ENCODE measurements around the gene EGFL7.
A peak's percentile ranks its signal among the peaks of the same experiment; 100 is the strongest.

Gene EGFL7

DNA sequence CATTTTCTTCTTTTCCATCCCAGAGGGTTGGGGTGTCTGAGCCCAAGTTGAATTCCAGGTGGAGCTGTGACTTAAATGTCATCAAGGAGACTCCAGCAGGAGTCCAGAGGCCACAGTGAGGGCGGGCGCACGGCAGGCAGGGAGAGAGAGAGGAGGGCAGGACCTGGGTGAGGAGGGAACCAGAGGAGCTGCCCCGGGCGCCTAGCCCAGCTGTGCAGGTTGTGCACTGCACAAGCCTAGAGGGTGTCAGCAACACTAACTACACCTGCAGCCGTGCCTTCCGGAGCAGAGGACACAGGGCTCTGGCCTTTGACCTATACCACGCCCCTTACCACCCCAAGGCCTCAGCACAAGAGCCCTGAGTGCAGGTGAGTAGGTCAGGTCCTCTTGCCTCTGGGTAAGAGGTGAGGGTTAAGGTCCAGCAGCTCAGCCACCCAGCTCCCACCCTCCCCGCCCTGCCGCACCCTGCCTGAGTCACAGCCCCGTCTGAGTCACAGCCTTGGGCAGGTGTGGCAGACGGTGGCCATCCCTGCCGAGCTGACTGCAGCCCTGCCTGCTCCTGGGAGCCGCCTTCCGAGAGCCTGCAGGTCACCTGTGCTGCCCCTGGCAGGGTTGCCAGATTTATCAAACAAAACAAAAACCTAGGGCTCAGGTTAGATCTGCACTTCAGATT, 30.9 kb downstream of the EGFL7 start:
- ChIA-PET CTCF (interaction anchor here (0.8 to 2.1 kb wide), 7 partner anchors 13 to 208 kb away, joined by 3 to 7 read pairs (median 4); no protein-coding TSS in a partner anchor), POLR2A (no interaction called here)
- no peak overlapping the region for H3K4me3 ChIP-seq (ENCODE audit: low read depth, low read length)

GRCh38 chr9:136694163-136694871, 31.6 kb downstream of the EGFL7 start:
- DNase-seq (ENCODE audit: low read depth, low spot score): no peak
- CTCF ChIA-PET: interaction anchor here (0.8 to 2.1 kb wide), 8 partner anchors 9 to 210 kb away, joined by 3 to 6 read pairs (median 4); no protein-coding TSS in a partner anchor

More for the DNA sequence above, 30.9 kb downstream of the EGFL7 start:
- no peak for DNase-seq (ENCODE audit: low read depth, low spot score)
- TF ChIP-seq, protein P1, sequence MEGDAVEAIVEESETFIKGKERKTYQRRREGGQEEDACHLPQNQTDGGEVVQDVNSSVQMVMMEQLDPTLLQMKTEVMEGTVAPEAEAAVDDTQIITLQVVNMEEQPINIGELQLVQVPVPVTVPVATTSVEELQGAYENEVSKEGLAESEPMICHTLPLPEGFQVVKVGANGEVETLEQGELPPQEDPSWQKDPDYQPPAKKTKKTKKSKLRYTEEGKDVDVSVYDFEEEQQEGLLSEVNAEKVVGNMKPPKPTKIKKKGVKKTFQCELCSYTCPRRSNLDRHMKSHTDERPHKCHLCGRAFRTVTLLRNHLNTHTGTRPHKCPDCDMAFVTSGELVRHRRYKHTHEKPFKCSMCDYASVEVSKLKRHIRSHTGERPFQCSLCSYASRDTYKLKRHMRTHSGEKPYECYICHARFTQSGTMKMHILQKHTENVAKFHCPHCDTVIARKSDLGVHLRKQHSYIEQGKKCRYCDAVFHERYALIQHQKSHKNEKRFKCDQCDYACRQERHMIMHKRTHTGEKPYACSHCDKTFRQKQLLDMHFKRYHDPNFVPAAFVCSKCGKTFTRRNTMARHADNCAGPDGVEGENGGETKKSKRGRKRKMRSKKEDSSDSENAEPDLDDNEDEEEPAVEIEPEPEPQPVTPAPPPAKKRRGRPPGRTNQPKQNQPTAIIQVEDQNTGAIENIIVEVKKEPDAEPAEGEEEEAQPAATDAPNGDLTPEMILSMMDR (IDR thresholded peaks at IDR 0.05; ENCODE audit: insufficient read depth, low read length, missing control alignments): no peak

GRCh38 chr9:136694872-136695247, 32.1 kb downstream of the EGFL7 start:
- DNase-seq (ENCODE audit: low read depth, low spot score): no peak
- no peak overlapping the region for H3K4me3 ChIP-seq (ENCODE audit: low read depth, low read length)
- CTCF ChIA-PET: interaction anchor here (0.6 to 2.1 kb wide), 6 partner anchors 8 to 210 kb away, joined by 3 to 6 read pairs (median 4); no protein-coding TSS in a partner anchor
- TF ChIP-seq, protein P1 (IDR thresholded peaks at IDR 0.05; ENCODE audit: insufficient read depth, low read length, missing control alignments): no peak
- POLR2A ChIA-PET: no interaction called here

More at GRCh38 chr9:136694163-136694871, 31.6 kb downstream of the EGFL7 start:
- H3K4me3 ChIP-seq (ENCODE audit: low read depth, low read length): no peak overlapping the region
- TF ChIP-seq, protein P1 (IDR thresholded peaks at IDR 0.05; ENCODE audit: insufficient read depth, low read length, missing control alignments): peak; percentile 81
- POLR2A ChIA-PET: no interaction called here

GRCh38 chr9:136695435-136695895, 32.7 kb downstream of the EGFL7 start:
- DNase-seq (ENCODE audit: low read depth, low spot score): no peak
- TF ChIP-seq, protein P1 (IDR thresholded peaks at IDR 0.05; ENCODE audit: insufficient read depth, low read length, missing control alignments): no peak
- ChIA-PET POLR2A (no interaction called here), CTCF (interaction anchor here (0.6 to 2.1 kb wide), 5 partner anchors 8 to 211 kb away, joined by 3 to 6 read pairs (median 4); no protein-coding TSS in a partner anchor)
- H3K4me3 ChIP-seq (ENCODE audit: low read depth, low read length): no peak overlapping the region

GRCh38 chr9:136695955-136696354, 33.2 kb downstream of the EGFL7 start:
- ChIA-PET POLR2A (interaction anchor here (0.6 kb wide), 1 partner anchor 129 kb away, joined by 3 read pairs; no protein-coding TSS in a partner anchor), CTCF (interaction anchor here (1.0 to 1.7 kb wide), 3 partner anchors 7 to 211 kb away, joined by 3 to 5 read pairs (median 4); partner anchors contain the start of gene AGPAT2)
- no peak overlapping the region for H3K4me3 ChIP-seq (ENCODE audit: low read depth, low read length)
- TF ChIP-seq, protein P1 (IDR thresholded peaks at IDR 0.05; ENCODE audit: insufficient read depth, low read length, missing control alignments): no peak
- DNase-seq (ENCODE audit: low read depth, low spot score): no peak

- ChIA-PET CTCF (interaction anchor here (1.0 kb wide), 1 partner anchor 9 kb away, joined by 3 read pairs; the partner anchor contains the start of gene AGPAT2), POLR2A (interaction anchor here (0.6 kb wide), 1 partner anchor 128 kb away, joined by 3 read pairs; no protein-coding TSS in a partner anchor)
- DNase-seq (ENCODE audit: low read depth, low spot score): no peak
- TF ChIP-seq, protein P1 (IDR thresholded peaks at IDR 0.05; ENCODE audit: insufficient read depth, low read length, missing control alignments): no peak
- H3K4me3 ChIP-seq (ENCODE audit: low read depth, low read length): no peak overlapping the region
Observed at GRCh38 chr9:136696502-136696901, 33.8 kb downstream of the EGFL7 start.
